GM21447 (cell line): Measurements from ENCODE around the gene BCAS1.

Experiments
- ATAC-seq: cut with Tn5 transposase; IDR thresholded peaks from one replicate; pipeline ENCODE4 v1.9.1; 2021; ENCODE audit not compliant: unreplicated experiment

BCAS1 gene

GRCh38 chr20:54078296-54078984 lies 8.0 kb upstream of the BCAS1 start:
- peak; percentile 72 for ATAC-seq

- no peak for ATAC-seq
These were observed 5.9 kb upstream of the BCAS1 start for GRCh38 chr20:54076259-54076658.

- no peak for ATAC-seq
These were observed 4.9 kb upstream of the BCAS1 start for GRCh38 chr20:54075322-54075721.

- no peak for ATAC-seq
These were observed 4.1 kb upstream of the BCAS1 start for GRCh38 chr20:54074511-54074910.

GRCh38 chr20:54073288-54073687 lies 2.9 kb upstream of the BCAS1 start:
- ATAC-seq, result no peak

- no peak for ATAC-seq
These were observed 858 bp downstream of the BCAS1 start for GRCh38 chr20:54069501-54069971.

GRCh38 chr20:54068966-54069365 lies 1.4 kb downstream of the BCAS1 start:
- ATAC-seq, result no peak

- ATAC-seq, result no peak
These were observed 1.9 kb downstream of the BCAS1 start for GRCh38 chr20:54068495-54068894.

- peak; percentile 57 for ATAC-seq
These were observed 2.7 kb downstream of the BCAS1 start for GRCh38 chr20:54067606-54068174.

GRCh38 chr20:54065601-54066038 lies 4.8 kb downstream of the BCAS1 start:
- ATAC-seq, result no peak

GRCh38 chr20:54064939-54065338 lies 5.5 kb downstream of the BCAS1 start:
- no peak for ATAC-seq

GRCh38 chr20:54063992-54064676 lies 6.3 kb downstream of the BCAS1 start:
- peak; percentile 45 for ATAC-seq

- ATAC-seq, result no peak
These were observed 6.8 kb downstream of the BCAS1 start for GRCh38 chr20:54063580-54063979.

GRCh38 chr20:54062812-54063280 lies 7.5 kb downstream of the BCAS1 start:
- ATAC-seq, result no peak

- no peak for ATAC-seq
These were observed 9.1 kb downstream of the BCAS1 start for GRCh38 chr20:54061101-54061881.

- no peak for ATAC-seq
These were observed 10.6 kb downstream of the BCAS1 start for GRCh38 chr20:54059691-54060364.

- ATAC-seq, result peak; percentile 41
These were observed 11.8 kb downstream of the BCAS1 start for GRCh38 chr20:54058420-54059139.

- no peak for ATAC-seq
These were observed 13.4 kb downstream of the BCAS1 start for GRCh38 chr20:54056762-54057639.

- ATAC-seq, result no peak
These were observed 15.9 kb downstream of the BCAS1 start for GRCh38 chr20:54054516-54054915.
